PC-9 (cell line): ENCODE results near the gene OGDH.

Experiments used
- EZH2 ChIP-seq: fragments of 200-600 bp; sonication (generic); IDR thresholded peaks from 2 replicates; pipeline ENCODE4 v1.8.0; 2017; ENCODE audit warnings: antibody characterized with exemption, low read depth
- TF ChIP-seq, protein P1 (sequence below): fragments of 200-600 bp; sonication (generic); conservative IDR thresholded peaks from 2 replicates; pipeline ENCODE4 v1.6.1; 2017; ENCODE audit warnings: mixed run types, antibody characterized with exemption, mild to moderate bottlenecking, moderate library complexity

- TF ChIP-seq, protein P1, sequence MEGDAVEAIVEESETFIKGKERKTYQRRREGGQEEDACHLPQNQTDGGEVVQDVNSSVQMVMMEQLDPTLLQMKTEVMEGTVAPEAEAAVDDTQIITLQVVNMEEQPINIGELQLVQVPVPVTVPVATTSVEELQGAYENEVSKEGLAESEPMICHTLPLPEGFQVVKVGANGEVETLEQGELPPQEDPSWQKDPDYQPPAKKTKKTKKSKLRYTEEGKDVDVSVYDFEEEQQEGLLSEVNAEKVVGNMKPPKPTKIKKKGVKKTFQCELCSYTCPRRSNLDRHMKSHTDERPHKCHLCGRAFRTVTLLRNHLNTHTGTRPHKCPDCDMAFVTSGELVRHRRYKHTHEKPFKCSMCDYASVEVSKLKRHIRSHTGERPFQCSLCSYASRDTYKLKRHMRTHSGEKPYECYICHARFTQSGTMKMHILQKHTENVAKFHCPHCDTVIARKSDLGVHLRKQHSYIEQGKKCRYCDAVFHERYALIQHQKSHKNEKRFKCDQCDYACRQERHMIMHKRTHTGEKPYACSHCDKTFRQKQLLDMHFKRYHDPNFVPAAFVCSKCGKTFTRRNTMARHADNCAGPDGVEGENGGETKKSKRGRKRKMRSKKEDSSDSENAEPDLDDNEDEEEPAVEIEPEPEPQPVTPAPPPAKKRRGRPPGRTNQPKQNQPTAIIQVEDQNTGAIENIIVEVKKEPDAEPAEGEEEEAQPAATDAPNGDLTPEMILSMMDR, result no peak
- no peak for TF ChIP-seq EZH2
Observed at GRCh38 chr7:44743750-44744149, 137.3 kb downstream of the OGDH start.
